Fibroblast of skin of right quadriceps (primary cell): ENCODE measurements around the gene ABLIM2.

ENCODE experiments used
- DNase-seq: peaks from one replicate; pipeline ENCODE4 v3.0.0-alpha.2; 2013

ABLIM2 gene

DNA sequence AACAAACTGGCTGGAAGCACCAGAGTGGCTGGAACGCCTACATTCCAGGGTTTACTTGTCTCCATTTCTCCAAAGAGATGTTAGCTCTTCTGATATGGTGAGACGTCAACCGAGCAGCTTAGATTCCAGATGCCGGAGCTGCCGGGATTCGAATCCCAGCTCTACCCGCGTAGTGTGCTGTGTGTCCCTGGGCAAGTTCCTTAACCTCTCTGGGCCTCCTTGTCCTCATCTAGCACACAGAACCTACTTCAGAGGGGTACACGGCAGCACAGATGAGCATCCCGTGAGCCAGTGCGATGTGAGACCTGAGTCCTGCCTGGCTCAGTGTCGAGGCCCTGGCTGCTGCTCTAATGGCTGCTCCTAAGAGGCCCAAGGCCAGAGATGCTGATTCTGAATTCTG is 60.1 kb downstream of the ABLIM2 start:
- no peak for DNase-seq

DNA sequence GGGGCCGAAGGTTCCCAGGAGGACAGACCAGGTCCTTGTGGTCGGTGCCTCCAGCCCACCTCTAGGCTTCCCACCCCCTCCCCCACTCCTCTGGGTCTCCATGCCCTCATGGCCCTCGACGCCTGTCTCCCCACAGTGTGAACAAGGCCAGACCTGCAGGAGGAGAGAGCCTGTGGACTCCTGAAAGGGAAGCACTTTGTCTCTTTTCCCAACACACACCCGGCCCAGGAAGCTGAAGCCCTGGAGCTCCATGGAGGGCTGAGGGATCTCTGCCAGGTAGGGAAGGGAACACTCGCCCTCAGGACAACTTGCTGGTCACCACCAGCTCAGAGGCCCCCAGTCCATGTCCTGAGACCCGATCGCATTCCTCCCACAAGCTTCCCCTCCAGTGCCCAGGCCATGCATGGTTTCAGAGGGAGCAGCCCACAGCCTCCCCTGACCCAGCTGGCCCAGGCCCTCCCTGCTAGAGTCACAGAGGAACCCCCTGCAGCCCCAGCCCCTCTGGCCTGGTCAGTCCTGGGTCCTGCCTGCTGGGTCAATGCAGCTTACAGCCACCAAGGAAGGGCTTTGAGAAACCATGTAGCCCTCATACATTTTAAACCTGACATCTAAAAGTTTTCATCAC is 60.8 kb downstream of the ABLIM2 start:
- DNase-seq: no peak

DNA sequence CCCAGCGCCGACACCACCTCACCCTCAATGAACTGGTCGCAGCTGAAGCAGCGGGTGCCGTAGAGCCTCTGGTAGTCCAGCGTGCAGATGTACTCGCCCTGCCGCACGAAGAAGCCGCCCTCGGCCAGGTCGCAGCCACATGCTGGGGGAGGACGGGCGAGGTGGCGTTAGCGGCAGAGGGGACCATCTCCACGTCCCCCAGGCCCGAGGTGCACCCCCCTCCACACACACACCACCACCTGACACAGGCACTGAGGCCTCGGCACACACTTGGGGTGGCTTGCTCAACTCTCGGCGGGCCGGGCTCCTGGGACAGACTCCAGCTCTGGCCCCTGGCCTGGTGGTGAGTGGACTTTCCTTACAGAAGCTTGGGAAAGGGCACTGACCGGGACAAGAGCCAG is 61.5 kb downstream of the ABLIM2 start:
- DNase-seq: no peak

DNA sequence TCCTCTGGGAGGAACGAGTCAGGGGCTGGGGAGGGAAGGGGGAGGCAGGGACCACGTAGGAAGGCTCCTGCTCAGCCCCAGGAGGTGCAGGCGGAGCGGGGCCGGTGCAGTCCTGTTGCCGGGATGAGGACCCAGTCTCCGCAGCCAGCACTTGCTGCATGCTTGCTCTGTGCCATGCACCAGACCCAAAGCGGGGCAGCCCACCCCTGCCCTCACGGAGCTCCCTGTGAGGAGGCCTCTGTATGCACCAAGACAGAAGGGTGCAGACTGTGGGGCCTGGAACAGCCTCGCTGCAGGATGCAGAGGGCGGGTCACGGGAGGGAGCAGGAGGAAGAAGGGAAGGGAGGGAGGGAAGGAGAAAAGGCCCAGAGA is 61.9 kb downstream of the ABLIM2 start:
- DNase-seq: no peak

DNA sequence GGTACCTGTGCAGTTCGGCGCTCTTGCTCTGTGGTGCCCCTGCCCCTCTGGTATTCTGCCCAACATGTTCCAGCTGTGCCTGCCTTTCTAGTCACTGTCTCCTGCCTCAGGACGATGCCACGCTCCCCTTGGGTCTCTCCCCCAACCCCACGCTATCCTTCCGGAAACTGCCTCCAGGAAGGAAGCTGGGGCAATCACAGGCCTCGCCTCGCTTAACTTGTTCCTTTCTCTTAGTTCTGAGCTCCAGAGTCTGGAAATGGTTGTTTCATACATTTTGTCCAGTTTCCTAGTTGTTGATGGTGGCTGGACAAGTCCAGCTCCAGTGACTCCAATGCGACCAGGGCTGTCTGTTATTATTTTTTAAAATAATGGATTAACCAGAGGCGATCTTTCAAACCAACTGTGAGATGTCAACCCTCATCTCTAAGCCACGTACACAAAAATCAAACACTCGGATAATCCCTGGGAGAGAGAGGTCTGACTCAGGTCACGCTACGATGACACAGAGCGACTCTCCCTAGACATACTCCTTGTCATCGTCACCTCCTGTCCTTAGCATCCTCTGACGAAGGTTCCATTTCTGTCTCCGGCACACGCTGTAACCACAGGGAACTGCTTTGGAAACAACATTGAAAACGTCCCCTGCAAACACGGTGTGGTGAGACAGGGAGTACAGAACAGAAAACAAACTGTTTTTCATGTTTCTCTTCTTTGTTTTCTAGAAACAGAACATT is 62.5 kb downstream of the ABLIM2 start:
- no peak for DNase-seq

DNA sequence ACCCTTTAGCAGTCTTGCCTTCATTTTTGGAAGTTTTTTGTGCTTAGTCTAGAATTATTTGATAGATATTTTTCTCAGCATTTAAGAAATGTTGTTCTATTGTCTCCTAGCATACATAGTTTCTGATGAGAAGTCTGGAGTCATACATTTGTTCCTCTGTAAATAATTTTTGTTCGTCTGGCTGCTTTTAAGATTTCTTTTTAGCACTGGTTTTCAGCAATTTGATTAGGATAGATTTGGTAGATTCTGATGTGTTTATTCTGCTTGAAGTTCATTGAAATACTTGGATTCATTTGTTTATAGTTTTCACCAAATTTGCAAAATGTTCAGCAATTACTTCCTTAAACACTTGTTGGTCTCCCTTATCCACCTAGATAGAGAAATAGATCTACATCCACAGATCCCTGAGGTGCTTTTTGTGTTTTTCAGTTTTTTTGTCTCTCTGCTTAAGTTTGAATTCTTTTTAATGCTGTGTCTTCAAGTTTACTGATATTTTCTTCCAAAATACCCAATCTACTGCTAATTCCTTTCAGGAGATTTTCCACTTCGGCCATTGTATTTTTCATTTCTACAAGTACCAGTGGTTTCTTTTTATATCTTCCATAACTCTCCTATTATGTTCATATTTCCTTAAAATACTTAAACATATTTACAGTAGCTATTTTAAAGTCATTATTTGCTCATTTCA is 64.9 kb downstream of the ABLIM2 start:
- no peak for DNase-seq

DNA sequence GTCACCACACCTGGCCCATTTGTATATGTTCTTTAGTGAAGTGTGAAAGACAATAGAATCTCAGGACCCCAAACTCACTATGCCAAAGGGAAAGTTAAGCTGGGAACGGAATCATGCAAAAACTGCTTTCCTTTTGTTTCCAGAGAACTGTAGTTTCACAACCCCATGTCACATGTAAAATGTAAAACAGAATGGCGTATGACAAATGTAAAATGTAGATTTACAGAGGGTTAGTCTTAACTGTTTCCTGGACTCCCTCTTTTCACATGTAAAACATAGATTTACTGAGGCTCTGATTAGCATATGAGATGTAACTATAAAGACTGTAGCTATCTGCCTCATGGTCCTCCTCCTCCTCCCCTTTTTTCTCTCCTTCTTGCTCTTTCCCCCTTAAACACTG is 66.3 kb downstream of the ABLIM2 start:
- DNase-seq: no peak

DNA sequence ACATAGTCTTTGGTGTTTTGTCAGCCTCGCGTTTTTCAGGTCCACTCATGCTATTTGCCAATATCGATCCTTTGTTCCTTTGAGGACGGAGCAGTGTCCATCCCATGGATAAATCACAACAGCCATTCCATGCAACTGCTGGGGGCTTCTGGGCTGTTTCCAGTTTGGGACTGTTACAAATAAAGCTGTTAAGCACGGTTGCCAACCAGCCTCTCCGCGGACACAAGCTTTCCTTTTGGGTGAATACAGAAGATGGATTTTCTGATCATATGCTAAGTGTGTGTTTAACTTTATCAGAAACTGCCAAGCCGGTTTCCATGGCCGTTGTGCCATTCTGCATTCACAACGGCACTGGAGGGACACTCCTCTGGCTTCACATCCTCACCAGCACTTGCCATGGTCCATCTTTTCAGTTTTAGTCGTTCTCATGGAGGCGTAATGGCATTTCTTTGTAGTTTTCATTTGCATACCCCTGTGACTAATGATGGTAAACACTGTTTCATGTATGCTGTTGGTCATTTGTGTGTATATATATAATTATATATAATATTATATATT is 67.8 kb downstream of the ABLIM2 start:
- DNase-seq: no peak

DNA sequence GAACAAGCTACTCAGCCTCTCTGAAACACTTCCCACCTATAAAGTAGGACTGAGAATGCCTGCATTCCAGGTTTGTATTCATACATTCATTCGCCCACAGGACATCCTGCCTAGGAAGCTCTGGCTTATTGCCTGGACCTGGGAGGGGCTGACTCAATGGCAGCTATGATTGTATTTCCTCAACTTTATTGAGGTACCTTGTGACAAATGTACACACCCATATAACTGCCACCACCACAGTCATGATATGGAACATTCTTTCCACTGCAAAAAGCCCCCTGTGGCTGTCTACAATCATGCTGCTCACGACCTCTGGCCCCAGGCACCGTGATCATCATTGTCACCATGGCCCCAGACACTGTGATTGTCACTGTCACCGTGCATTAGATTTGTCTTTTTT is 68.3 kb downstream of the ABLIM2 start:
- peak; percentile 17 for DNase-seq

DNA sequence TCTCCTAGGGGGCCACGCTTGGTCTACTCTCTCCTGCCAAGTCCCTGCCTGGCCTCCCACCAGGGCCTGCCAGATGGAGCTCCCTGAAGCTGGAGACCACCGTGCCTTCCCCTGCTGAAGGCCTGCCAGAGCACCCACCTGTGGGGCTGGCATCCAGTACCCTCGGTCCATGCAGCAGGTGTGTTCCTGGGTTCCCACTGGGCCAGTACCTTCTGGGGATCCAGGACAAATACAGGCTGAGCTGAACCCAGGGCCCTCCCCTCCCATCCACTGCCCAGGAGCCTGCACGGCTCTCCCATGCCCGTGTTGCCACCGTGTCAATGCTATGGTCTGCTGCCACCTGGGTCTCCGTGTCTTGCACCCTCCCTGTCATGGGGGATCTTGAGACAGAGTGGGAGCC is 68.8 kb downstream of the ABLIM2 start:
- no peak for DNase-seq

DNA sequence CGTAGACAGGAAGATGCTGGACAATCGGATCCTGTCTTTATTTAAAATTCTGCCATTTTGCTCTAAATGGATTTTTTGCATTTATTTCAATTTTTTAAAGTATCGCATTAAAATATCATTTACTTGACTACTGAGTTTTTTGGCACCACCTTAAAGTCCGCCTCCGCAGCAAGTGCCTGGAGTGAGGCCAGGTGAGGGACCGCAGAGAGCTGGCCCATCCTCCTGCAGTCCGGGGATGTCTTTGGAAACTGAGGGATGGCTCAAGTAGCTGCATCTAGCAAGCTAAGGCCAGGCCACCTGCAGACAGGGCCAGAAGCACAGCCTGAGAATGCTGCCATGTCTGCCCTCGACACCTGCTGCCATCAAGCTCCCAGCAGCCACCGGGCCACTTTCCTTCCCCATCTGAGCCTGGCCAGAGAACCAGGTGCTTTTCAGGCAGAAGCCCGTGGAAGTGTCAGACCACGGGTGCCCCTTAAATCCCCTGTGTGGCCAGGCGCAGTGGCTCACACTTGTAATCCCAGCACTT is 69.6 kb downstream of the ABLIM2 start:
- no peak for DNase-seq

DNA sequence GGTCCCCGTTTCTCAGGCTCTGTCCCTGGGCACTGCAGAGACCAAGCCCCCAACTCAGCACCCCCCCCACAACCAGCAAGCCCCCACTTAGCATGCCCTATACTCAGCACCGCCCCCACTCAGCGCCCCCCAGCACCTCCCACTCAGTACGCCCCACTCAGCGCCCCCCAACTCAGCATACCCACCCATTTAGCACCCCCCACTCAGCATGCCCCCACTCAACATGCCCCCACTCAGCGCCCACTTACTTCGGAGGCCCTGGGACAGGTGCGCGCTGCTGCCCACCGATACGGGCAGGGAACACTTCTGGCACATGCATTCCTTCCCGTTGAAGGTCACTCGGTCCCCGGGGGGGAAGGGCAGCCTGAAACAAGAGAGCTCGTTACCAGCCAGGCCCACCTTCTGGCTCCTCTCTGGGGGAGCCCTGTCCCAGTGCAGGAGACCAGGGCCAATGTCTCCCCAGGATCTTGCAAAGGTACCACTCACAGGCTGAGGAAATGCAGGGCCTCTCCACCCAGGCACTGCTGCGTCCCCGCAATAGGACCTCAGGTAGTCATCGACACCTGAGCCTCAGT is 70.6 kb downstream of the ABLIM2 start:
- no peak for DNase-seq

DNA sequence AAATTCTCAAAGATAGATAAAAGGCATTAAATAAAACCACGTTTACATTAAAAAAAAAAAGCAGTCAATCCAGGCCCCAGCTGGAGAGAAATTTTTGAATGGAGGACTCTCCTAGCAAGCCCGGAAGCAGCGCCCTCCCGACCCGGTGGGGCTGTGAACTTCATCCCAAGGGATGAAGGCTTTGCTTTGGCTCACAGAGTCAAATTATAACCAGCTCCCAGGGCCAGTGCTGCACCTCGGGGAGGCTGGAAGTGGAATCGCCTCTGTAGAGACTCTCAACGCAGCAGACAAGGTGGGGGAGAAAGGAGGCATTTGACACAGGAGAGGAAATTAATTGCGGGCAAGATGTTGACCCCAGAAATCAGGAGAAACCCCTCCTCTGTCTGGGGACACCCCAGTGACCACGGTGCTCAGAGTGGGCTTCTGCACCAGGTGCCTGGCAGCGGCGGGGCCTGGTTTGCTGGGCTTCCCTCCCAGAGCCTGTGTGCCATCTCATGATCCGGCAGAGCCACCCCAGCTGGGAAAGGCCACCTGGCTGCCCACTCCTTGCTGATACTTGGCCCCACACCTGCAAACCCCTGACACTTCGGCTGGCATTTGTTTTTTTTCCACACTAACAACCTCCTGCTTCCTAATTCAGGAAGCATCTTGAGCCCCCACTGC is 71.7 kb downstream of the ABLIM2 start:
- no peak for DNase-seq

DNA sequence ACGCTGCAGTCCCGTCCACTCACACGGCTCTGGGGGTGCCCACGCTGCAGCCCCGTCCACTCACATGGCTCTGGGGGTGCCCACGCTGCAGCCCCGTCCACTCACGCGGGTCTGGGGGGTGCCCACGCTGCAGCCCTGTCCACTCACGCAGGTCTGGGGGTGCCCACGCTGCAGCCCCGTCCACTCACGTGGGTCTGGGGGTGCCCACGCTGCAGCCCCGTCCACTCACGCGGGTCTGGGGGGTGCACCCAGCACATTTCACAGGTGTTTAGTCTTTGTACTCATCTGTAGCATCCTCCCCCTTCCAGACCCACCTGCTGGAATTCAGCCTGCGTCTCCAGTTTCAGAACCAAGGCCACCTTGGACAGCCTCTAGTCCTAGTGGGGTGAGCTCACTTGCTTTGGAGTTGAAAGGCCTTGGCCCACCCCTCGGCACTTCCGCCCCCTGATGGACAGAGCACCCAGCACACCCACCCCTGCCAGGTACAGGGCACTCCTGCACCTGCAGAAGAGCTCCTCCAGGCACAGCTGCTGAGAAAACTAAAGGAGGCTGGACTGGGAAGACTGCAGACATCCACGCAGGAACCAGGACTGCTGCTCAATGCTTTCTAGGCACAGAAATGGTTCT is 73.0 kb downstream of the ABLIM2 start:
- no peak for DNase-seq

DNA sequence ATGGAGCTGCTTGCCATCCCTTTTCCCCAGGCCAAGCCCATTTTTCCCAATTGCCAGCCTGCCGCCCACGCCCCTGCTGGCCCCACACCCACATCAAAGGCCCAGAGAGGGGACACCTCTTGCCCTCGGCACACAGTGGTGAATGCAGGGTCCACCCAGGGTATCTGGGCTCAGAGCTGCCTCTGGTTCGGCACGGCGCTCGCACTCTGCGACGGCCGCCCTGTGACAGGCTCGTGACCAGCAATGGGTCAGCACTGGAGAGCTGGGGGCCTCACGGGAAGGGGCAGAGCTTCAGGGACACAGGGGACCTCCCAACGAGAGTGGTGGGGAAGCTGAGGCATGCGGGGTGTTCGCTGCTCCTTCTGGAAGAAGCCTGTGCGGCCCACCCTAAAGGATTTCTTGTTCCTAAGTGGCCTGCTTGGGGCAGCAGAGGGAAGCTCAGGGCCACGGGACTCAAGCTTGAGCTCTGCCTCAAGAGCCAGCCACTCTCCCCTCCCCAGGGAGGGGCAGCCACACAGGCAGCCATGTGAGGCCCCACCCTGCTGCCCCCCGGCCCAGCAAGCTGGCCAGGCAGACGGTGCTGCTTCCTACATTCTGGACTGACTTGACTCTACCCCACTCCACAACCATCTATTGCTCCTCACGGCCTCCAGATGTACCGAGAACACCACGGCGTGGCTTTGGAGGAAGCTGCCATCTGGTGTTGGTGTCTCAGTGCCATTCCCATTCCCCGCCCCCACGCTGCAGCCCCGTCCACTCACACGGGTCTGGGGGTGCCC is 73.7 kb downstream of the ABLIM2 start:
- DNase-seq: no peak

DNA sequence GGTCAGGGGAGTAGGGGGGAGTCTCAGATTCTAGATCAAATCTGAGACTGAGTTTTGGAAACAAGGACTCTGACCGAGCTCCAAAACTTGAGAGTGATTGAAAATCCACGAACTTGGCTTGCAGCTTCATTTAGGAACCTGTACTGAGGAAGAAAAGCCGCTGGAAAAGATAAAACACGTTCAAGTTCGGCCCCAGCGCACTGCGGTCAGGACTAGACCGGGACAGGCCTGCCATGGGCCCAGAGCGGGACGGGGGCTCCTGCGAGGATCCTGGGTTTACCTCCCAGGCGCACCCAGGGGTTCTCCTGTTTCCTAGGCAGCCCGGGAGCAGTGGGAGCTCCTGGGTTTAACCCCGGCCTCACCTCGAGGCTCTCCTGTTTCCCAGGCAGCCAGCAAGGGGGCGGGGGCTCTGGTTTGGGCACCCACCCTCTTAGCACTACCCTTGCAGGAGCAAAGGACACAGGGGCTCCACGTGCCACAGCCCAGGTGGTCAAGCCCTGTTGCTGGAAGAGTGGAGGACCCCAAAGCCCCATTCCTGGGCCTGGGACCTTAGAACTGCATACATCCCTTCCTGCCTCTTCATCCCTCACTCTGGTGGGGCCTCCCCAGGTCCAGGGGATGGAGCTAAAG is 74.5 kb downstream of the ABLIM2 start:
- no peak for DNase-seq

DNA sequence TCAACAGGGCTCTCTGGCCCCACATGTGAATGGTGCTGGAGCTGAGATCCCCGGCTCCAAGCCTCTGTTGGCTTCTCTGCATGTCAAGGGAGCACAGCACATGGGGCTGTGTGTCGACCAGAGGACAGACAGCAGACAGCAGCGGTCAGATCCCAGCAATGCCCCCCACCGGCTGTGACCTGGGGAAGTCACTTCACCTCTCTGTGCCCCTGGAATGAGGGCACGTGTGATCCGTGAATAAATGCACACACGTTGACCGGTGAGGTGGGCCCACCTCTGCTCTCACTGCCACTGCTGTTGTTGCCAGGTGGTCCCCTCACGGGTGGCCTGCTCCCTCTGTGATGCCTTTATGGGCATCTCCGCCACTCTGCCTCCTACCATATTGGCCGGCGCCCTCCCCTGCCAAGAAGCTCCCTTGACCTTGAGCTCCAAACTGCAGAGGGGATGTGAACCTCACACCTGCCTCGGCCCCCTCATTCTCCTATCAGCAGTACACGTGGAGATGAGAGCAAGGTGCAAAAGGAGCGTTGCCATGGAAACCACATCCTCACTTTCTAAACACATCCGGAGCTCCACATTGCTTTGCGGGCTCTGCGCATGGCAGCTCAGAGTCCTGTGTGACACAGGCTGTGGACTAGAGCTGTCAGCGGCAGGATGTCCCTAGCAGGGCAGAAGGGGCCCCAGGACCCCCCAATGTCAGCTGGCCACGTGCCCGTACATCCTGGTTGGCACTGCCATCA is 75.4 kb downstream of the ABLIM2 start:
- no peak for DNase-seq

DNA sequence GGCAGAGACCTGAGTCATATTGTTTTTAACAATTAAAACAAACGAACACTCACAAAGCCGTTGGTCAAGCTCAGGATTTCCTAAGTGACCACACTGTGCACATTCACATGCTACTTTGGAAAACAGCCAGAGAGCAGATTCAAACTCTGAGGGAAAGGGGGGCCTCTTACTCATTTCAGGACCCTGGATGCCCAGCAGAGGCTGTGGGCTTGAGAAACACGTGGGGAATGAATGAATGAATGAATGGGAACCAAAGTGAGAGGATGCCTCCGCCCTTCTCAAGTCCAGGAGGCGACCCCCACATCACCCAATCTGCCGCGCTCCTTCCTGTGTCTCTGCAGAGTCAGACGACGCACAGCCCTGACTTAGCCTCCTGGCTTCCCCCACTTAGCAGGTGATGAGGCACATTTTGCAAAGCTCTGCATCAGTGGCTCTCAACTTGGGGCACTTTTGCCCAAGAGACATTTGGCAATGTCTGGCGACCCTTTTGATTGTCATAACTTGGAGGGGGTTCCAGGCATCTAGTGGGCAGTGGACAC is 76.0 kb downstream of the ABLIM2 start:
- no peak for DNase-seq

DNA sequence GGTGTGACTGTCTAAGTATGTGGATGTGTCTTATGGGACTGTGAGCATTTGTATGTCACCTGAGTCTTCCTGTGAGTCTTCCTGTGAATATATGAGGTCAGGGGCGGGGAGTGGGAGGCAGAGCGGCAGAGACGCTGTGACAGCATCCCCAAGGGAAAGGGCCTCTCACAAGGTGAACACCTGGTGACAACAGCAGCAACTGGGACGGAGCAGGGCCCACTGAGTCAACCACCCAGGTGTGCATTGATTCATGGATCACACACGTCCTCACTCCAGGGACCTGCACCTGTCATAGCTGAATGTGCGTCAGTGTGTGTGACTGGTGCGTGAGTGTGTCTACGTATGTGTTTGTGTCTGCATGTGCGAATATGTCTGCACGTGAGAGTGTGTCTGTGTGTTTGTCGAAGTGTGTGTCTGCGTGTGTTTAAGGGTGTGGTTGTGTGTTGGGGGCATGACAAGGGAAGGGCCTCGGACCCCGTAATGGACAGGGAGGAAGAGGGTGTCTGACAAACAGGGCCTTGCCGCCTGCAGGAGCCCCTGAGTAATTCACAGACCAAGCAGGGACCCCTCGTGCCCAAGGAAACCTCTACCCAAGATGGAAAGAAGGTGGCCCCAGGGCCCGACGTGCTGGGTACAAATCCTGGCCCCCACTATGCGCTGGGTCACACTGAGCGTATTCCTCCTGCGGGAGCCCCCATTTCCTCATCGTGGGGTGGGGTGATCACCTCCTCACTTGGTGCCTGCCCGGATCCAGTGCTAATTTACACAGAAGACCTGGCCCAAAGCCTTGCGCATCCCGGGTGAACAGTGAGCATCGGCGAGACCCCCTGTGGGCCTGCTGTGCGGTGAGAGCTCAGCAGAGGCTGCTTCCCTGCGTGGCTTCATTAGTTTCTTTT is 76.7 kb downstream of the ABLIM2 start:
- DNase-seq: no peak
